ENCODE data around the gene FADS1.

The FADS1 gene

GRCh38 chr11:61799665-61800284 lies 17.0 kb downstream of the FADS1 start:
- 0 out of 2 replicates have a peak, but pooled peaks have one; percentile 10 for TF ChIP-seq POLR2AphosphoS5 (IDR thresholded peaks at IDR 0.05; ENCODE audit: low read depth)
- TF ChIP-seq, protein P1, sequence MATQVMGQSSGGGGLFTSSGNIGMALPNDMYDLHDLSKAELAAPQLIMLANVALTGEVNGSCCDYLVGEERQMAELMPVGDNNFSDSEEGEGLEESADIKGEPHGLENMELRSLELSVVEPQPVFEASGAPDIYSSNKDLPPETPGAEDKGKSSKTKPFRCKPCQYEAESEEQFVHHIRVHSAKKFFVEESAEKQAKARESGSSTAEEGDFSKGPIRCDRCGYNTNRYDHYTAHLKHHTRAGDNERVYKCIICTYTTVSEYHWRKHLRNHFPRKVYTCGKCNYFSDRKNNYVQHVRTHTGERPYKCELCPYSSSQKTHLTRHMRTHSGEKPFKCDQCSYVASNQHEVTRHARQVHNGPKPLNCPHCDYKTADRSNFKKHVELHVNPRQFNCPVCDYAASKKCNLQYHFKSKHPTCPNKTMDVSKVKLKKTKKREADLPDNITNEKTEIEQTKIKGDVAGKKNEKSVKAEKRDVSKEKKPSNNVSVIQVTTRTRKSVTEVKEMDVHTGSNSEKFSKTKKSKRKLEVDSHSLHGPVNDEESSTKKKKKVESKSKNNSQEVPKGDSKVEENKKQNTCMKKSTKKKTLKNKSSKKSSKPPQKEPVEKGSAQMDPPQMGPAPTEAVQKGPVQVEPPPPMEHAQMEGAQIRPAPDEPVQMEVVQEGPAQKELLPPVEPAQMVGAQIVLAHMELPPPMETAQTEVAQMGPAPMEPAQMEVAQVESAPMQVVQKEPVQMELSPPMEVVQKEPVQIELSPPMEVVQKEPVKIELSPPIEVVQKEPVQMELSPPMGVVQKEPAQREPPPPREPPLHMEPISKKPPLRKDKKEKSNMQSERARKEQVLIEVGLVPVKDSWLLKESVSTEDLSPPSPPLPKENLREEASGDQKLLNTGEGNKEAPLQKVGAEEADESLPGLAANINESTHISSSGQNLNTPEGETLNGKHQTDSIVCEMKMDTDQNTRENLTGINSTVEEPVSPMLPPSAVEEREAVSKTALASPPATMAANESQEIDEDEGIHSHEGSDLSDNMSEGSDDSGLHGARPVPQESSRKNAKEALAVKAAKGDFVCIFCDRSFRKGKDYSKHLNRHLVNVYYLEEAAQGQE (IDR thresholded peaks at IDR 0.05; ENCODE audit: insufficient replicate concordance, low read depth) = no peak
- no peak overlapping the region for H3K4me3 ChIP-seq (replicated peaks; ENCODE audit: insufficient read depth, low read length)
- no peak overlapping the region for H3K27ac ChIP-seq (replicated peaks)
- DNase-seq (ENCODE audit: low read depth in 1 of 2, low spot score in 1 of 2) = no peak
- H3K27me3 ChIP-seq (ENCODE audit: insufficient read depth, poor library complexity, severe bottlenecking) = no peaks in the 10 kb centered on the region

GRCh38 chr11:61797263-61797944 lies 19.4 kb downstream of the FADS1 start:
- Histone ChIP-seq H3K4me3 (replicated peaks; ENCODE audit: insufficient read depth, low read length) (no peak overlapping the region), H3K27ac (replicated peaks) (no peak overlapping the region), H3K27me3 (ENCODE audit: insufficient read depth, poor library complexity, severe bottlenecking) (no peaks in the 10 kb centered on the region)
- peak in 1 of 2 experiments; percentile 65 for DNase-seq (ENCODE audit: low read depth in 1 of 2, low spot score in 1 of 2)
- TF ChIP-seq GABPA (IDR thresholded peaks at IDR 0.05; ENCODE audit: low read depth) (no peak), SPI1 (IDR thresholded peaks at IDR 0.05; ENCODE audit: borderline replicate concordance, low read depth) (no peak), POLR2AphosphoS5 (IDR thresholded peaks at IDR 0.05; ENCODE audit: low read depth) (0 out of 2 replicates have a peak, but pooled peaks have one; percentile 28)
- TF ChIP-seq, protein P1 (IDR thresholded peaks at IDR 0.05; ENCODE audit: insufficient replicate concordance, low read depth) = no peak
- TF ChIP-seq, protein P2, sequence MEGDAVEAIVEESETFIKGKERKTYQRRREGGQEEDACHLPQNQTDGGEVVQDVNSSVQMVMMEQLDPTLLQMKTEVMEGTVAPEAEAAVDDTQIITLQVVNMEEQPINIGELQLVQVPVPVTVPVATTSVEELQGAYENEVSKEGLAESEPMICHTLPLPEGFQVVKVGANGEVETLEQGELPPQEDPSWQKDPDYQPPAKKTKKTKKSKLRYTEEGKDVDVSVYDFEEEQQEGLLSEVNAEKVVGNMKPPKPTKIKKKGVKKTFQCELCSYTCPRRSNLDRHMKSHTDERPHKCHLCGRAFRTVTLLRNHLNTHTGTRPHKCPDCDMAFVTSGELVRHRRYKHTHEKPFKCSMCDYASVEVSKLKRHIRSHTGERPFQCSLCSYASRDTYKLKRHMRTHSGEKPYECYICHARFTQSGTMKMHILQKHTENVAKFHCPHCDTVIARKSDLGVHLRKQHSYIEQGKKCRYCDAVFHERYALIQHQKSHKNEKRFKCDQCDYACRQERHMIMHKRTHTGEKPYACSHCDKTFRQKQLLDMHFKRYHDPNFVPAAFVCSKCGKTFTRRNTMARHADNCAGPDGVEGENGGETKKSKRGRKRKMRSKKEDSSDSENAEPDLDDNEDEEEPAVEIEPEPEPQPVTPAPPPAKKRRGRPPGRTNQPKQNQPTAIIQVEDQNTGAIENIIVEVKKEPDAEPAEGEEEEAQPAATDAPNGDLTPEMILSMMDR (IDR thresholded peaks at IDR 0.05; ENCODE audit: insufficient read depth, low read length) = peak; percentile 50

DNA sequence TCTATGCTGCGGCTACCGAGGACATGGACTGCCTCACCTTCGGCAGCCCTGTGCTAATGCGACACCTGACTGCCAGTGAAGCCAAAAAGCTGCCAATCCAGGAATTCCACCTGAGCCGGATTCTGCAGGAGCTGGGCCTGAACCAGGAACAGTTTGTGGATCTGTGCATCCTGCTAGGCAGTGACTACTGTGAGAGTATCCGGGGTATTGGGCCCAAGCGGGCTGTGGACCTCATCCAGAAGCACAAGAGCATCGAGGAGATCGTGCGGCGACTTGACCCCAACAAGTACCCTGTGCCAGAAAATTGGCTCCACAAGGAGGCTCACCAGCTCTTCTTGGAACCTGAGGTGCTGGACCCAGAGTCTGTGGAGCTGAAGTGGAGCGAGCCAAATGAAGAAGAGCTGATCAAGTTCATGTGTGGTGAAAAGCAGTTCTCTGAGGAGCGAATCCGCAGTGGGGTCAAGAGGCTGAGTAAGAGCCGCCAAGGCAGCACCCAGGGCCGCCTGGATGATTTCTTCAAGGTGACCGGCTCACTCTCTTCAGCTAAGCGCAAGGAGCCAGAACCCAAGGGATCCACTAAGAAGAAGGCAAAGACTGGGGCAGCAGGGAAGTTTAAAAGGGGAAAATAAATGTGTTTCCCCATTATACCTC lies 20.8 kb downstream of the FADS1 start:
- Histone ChIP-seq H3K27me3 (ENCODE audit: insufficient read depth, poor library complexity, severe bottlenecking) (no peaks in the 10 kb centered on the region), H3K4me3 (replicated peaks; ENCODE audit: insufficient read depth, low read length) (no peak overlapping the region), H3K27ac (replicated peaks) (no peak overlapping the region)
- DNase-seq (ENCODE audit: low read depth in 1 of 2, low spot score in 1 of 2) = no peak
- TF ChIP-seq GABPA (IDR thresholded peaks at IDR 0.05; ENCODE audit: low read depth) (no peak), POLR2AphosphoS5 (IDR thresholded peaks at IDR 0.05; ENCODE audit: low read depth) (no peak), SPI1 (IDR thresholded peaks at IDR 0.05; ENCODE audit: borderline replicate concordance, low read depth) (no peak)
- TF ChIP-seq, protein P1 (IDR thresholded peaks at IDR 0.05; ENCODE audit: insufficient replicate concordance, low read depth) = no peak
- TF ChIP-seq, protein P2 (IDR thresholded peaks at IDR 0.05; ENCODE audit: insufficient read depth, low read length) = no peak

Measured in HL-60 (cell line).